K562 (cell line): ENCODE data around the gene UBXN2A. TPM values are rescaled to one million over a fixed set of nuclear protein-coding genes. Genes with fewer than 3 reads are reported as not detected.
A peak's percentile ranks its signal among the peaks of the same experiment; 100 is the strongest.

ENCODE experiments used
- ARID3A ChIP-seq: IDR thresholded peaks from 2 replicates; pipeline ENCODE4 v1.6.1; 2012; ENCODE audit warnings: low read depth, low read length, improper control_type of control experiment, borderline replicate concordance
- CEBPG ChIP-seq, 3 experiments: fragments of 200-800 bp in 1 of 3; sonication (Bioruptor generic) in 1 of 3; sonication (generic) in 1 of 3; formaldehyde crosslinking in 1 of 3; IDR thresholded peaks in 2 of 3; conservative IDR thresholded peaks in 1 of 3; 2 replicates each; pipeline versions ENCODE4 v1.6.1 to v1.8.0; 2016 to 2022; ENCODE audit warnings: missing compliant biosample characterization in 2 of 3, missing genetic modification characterization in 2 of 3, mild to moderate bottlenecking in 1 of 3, missing genetic modification reagents in 1 of 3
- CREB1 ChIP-seq, 2 experiments: sonication (generic) in 1 of 2; formaldehyde crosslinking in 1 of 2; IDR thresholded peaks; 2 replicates each; pipeline versions ENCODE4 v1.6.1 to v1.8.0; 2012 to 2022; ENCODE audit warnings: inconsistent platforms in 1 of 2, mild to moderate bottlenecking in 1 of 2, missing genetic modification reagents in 1 of 2, moderate library complexity in 1 of 2
- IRF9 ChIP-seq: fragments of 450-650 bp; IDR thresholded peaks from 2 replicates; pipeline ENCODE4 v1.6.1; 2016; ENCODE audit warnings: missing biosample characterization, missing genetic modification characterization
- MCM3 ChIP-seq: fragments of 450-650 bp; IDR thresholded peaks from 2 replicates; pipeline ENCODE4 v1.6.1; 2016
- NFATC3 ChIP-seq: fragments of 450-650 bp; IDR thresholded peaks from 2 replicates; pipeline ENCODE4 v1.6.1; 2017; ENCODE audit warnings: mild to moderate bottlenecking
- NFE2 ChIP-seq: IDR thresholded peaks from 2 replicates; pipeline ENCODE4 v1.6.1; 2014; ENCODE audit warnings: antibody characterized with exemption, low read depth
- RBM17 ChIP-seq: fragments of 200-400 bp; formaldehyde crosslinking; IDR thresholded peaks from 2 replicates; pipeline ENCODE4 v1.6.1; 2017; ENCODE audit warnings: low read depth, mild to moderate bottlenecking, low read length, borderline replicate concordance
- RREB1 ChIP-seq: fragments of 250-450 bp; sonication (Bioruptor Pico); IDR thresholded peaks from 2 replicates; pipeline ENCODE4 v1.4.0; 2020
- SMARCE1 ChIP-seq: fragments of 450-650 bp; IDR thresholded peaks from 2 replicates; pipeline ENCODE4 v1.7.1; 2016; ENCODE audit warnings: mild to moderate bottlenecking
- SMC3 ChIP-seq: conservative IDR thresholded peaks from 2 replicates; pipeline ENCODE4 v1.6.1; 2011; ENCODE audit warnings: low read depth, low read length, improper control_type of control experiment; ENCODE audit not compliant: insufficient read depth
- SP1 ChIP-seq: sonication (generic); formaldehyde crosslinking; IDR thresholded peaks from 2 replicates; pipeline ENCODE4 v1.8.1; 2022; ENCODE audit warnings: mild to moderate bottlenecking, missing genetic modification reagents
- ZNF280B ChIP-seq: fragments of 250-450 bp; sonication (Bioruptor Pico); IDR thresholded peaks from 2 replicates; pipeline ENCODE4 v1.5.1; 2021; ENCODE audit warnings: mild to moderate bottlenecking
- ZNF449 ChIP-seq: fragments of 250-450 bp; sonication (Bioruptor Pico); IDR thresholded peaks from 2 replicates; pipeline ENCODE4 v1.8.0; 2022; ENCODE audit warnings: moderate library complexity, mild to moderate bottlenecking, inconsistent platforms
- polyA plus RNA-seq, 8 experiments: library from polyadenylated mRNA; depleted of rRNA in 4 of 8; stranded (reverse) in 5 of 8; unstranded in 3 of 8; fragments of >200 nt; fragmentation: Nextera tagmentation in 2 of 8; fragmentation: Illumina TruSeq in 1 of 8; extraction: Ambion mirVana in 2 of 8; extraction: Trizol in 1 of 8; gene quantifications; 2 replicates each; pipeline versions ENCODE4 v1.2.1 to v1.2.3, GENCODE V29; 2011 to 2014; ENCODE audit warnings: inconsistent platforms in 1 of 8, missing spikeins in 1 of 8
- total RNA-seq, 7 experiments: library from RNA; depleted of rRNA in 6 of 7; stranded (reverse); fragments of >200 nt in 6 of 7; fragmentation: Illumina TruSeq in 2 of 7; extraction: Trizol in 2 of 7; gene quantifications; 2 replicates each; pipeline versions ENCODE4 v1.2.1 to v1.2.3, GENCODE V29; 2011 to 2021; ENCODE audit warnings: low replicate concordance in 1 of 7

UBXN2A gene
- total and polyA plus RNA-seq, 9 of the 15 experiments (the other 6 are each of a cell fraction or from before 2014, with no cell fraction given) = 3.4 to 25.6 (median 16.0) TPM

GRCh38 chr2:24011250-24012104 is 71.2 kb downstream of the UBXN2A start (continued):
- TF ChIP-seq SMC3 (no peak), ZNF280B (CRISPR knock-in tag) (no peak), NFE2 (peak; percentile 81), IRF9 (no peak), SMARCE1 (peak; percentile 98), ARID3A (no peak), RBM17 (no peak), CREB1 (IDR thresholded peaks at IDR 0.05) (peak; percentile 80), CREB1 (CRISPR knock-in tag; IDR thresholded peaks at IDR 0.05) (no peak), SP1 (peak; percentile 51; the same call in 1 of the 2 replicates), CEBPG (CRISPR knock-in tag; IDR thresholded peaks at IDR 0.05) (peak; percentile 93), CEBPG (tag; conservative IDR thresholded peaks at IDR 0.05 in 1 of 2, IDR thresholded peaks at IDR 0.05 in 1 of 2) (peak in 1 of 2 experiments; percentile 85; a peak in 2 of 4 replicates), MCM3 (no peak), NFATC3 (no peak; the same call in 1 of the 2 replicates), ZNF449 (CRISPR knock-in tag) (peak; percentile 79; the same call in 1 of the 2 replicates), RREB1 (CRISPR knock-in tag) (no peak)
